Hematopoietic multipotent progenitor cell treated with erythropoietin and hydrocortisone succinate and interleukin-3 and kit ligand, for 15 days (in vitro differentiated cells): ENCODE results near the gene CXCR2.
"Not testable (repeated sequence)": the region's sequence is repeated elsewhere in the genome, so short reads cannot be mapped to it uniquely, and the experiment has no call there.

Source experiments
- DNase-seq: peaks from one replicate; pipeline ENCODE4 v3.0.0-alpha.2; 2015; ENCODE audit warnings: low spot score

Gene CXCR2

GRCh38 chr2:218130377-218130776, 4.5 kb downstream of the CXCR2 start:
- no peak for DNase-seq

DNA sequence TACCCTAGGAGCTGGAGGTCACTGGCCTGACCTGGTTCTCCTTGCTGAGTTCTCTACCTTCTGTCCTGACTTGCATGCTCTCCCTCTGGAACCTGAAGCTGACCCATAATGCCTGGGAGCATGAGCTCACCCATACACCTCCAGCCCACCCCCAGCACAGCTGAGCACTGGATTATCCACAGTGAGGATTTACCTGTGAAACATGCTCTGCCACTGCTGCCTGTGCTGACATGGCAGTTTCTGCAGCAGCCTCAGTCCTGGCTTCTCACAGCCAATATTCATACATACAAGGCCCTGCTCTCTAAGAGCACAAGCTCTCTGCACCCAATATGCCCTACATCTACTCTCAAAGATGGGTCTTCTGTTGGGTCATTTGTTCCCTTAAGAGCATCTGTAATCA, 5.0 kb downstream of the CXCR2 start:
- DNase-seq, result no peak

DNA sequence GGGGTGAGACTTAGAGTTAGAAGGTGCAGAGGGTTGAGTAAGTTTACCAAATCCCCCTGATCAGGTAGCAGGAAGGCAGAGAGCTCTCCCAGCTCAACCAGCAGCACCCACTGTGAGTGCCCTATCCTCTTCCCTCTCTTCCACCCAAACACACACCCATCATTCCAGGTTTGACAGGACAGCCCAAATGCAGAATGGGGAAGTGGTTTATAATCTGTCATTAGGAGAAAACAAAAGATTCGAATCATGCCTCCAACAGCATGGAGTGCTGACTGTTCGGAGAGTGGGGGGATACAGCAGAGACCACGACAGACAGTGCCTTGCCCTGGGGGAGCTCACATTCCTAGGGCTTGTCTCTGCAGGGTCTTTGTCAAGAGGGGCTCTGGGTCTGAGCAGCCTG, 11.7 kb downstream of the CXCR2 start:
- DNase-seq, result no peak

- DNase-seq, result no peak
Observed at GRCh38 chr2:218138047-218138446, 12.2 kb downstream of the CXCR2 start.

DNA sequence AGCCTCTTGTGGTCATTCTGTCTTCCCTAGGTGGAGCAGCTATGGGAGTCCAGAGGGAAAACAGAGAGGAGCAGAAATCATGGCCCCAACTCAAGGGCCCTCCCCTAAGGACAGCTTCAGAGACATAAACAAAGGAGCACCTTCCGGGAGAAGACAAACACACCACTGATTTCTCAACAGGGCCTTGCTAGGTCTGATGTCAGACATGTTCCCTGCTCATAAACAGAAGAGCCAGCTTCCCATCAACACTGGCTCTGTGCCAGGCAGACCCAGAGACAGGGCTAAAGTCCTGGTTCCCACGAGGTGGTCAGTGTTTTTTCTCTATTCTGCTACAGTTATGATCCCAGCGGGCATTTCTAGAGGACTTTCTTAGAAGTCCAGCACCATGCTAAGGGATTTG, 19.3 kb downstream of the CXCR2 start:
- no peak for DNase-seq

- DNase-seq, result no peak
Observed at GRCh38 chr2:218146056-218146455, 20.2 kb downstream of the CXCR2 start.

GRCh38 chr2:218149098-218149497, 23.3 kb downstream of the CXCR2 start:
- DNase-seq, result no peak

GRCh38 chr2:218149848-218150440, 24.1 kb downstream of the CXCR2 start:
- DNase-seq, result no peak

- no peak for DNase-seq
Observed at GRCh38 chr2:218152172-218152571, 26.3 kb downstream of the CXCR2 start.

GRCh38 chr2:218152777-218153176, 26.9 kb downstream of the CXCR2 start:
- no peak for DNase-seq

- DNase-seq, result no peak
Observed at GRCh38 chr2:218155953-218156479, 30.2 kb downstream of the CXCR2 start.

GRCh38 chr2:218161644-218162043, 35.8 kb downstream of the CXCR2 start:
- no peak for DNase-seq

DNA sequence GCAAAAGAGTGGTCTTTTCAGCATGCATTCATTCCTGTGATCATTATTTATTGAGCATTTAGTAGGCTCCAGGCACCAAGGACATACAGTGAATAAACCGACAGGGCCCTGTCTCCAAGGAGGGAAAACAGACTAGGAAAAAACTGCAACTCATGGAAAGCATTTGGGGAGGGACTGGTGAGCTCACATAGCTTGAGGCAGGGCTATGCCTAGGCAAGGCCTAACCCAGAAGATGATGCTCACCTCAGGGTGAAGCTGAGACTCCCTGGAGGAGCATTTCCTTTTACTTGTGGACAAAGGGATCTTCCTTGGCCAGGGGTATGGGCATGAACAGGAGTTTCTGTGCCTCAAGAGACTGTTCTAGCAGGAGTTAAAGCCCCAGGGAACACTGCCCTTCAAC, 37.0 kb downstream of the CXCR2 start:
- DNase-seq, result no peak

GRCh38 chr2:218166791-218167190, 41.0 kb downstream of the CXCR2 start, which contains the start of gene CXCR1:
TSS of gene CXCR1 (minus strand) at chr2:218166962. CDS start at chr2:218165211, 1,751 bp downstream.
- DNase-seq, result no peak

DNA sequence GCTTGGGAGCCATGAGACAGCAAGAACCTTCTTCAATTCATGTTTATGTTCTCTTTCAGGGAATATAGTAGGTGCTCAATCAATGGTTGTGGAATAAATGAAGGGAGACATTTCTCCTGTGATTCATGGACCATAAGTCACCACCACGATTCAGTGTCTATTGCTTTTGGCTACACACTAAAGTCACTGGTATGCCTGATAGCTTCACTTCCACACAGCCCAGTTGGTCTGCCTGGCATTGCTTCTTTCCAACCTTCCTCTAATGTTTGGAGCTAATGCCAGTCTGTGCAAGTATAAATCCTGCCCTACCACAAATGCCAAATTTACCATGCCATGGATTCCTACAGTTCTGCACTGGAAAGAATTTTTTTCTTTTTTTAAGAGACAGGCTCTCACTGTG, 42.2 kb downstream of the CXCR2 start:
- no peak for DNase-seq

- peak; percentile 66 for DNase-seq
Observed at GRCh38 chr2:218168635-218169462, 43.0 kb downstream of the CXCR2 start.

DNA sequence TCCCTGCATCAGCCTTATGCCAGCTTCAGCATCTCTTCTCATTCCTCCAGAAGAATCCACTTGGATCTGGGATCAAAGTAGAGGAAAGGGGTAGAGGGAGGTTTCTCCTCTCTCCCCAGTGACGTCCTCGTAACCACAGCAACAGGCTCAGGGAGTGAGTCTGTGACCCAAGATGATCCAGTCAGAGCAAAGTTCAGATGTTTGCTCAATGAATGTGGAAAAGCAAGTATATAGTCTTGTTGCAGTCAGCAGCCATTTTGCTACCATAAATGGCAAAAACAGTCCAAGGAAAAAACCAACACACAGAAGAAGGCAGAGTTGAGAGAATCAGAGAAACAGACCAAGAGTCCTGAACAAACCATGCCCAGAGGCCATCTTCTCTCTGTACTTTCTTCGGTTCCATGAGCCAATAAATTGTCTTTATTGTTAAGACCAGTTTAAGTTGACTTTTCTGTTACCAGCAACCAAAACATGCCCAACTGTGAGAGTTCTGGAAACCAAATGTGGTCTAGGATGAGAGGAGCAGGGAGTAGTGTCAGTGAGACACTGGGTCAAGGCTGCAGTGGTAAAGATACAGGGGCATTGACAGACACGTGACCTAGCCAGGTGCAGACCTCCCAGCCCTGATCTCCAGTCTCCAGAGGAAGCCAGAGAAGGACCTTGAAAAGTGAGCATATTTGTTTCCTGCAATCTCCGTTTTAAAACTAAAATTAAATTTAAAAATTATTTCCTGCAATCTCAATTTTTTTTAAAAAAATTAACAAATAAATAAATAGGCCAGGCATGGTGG, 44.1 kb downstream of the CXCR2 start:
- DNase-seq, result no peak

GRCh38 chr2:218171744-218172143, 45.9 kb downstream of the CXCR2 start:
- not testable (repeated sequence) for DNase-seq

- no peak for DNase-seq
Observed at GRCh38 chr2:218172845-218173244, 47.0 kb downstream of the CXCR2 start.

GRCh38 chr2:218179782-218180181, 54.0 kb downstream of the CXCR2 start:
- no peak for DNase-seq

DNA sequence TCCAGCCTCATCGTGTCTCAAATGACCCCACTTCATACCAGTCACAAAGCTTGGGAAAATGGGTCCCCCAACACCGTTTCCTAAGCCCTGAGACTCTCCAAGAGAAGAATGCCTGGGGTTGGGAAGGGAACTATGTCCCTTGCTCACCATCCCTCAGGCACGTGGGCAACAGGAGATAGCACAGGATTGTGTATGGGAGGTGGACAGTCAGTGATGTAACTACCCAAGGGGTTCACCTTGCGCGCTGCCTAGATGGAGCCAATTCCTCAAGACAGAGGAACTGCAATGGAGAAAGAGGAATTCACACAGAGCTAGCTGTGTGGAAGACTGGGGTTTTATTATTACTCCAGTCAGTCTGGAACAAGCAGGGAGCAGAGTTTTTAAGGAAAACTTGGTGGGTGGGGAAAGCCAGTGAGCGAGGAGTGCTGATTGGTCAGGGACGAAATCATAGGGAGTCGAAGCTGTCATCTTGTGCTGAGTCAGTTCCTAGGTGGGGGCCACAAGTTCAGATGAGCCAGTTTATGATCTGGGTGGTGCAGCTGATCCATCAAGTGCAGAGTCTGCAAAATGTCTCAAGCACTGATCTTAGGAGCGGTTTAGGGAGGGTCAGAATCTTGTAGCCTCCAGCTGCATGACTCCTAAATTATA, 54.8 kb downstream of the CXCR2 start:
- no peak for DNase-seq

DNA sequence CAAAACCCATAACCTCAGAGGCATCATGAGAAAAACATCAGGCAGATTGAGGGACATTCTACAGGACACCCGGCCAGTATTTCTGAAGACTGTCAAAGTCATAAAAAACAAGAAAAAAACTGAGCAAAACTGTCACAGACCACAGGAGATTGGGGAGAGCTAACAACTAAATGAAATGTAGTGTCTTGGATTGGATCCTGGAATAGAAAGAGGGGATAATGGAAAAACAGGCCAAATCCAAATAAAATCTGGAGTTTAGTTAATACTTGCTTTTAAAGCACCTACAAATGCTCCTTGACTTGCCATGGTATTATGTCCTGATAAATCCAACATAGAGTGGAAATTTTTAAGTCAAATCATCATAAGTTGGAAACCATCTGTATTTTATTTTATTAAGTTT, 58.5 kb downstream of the CXCR2 start:
- DNase-seq, result no peak
